Dermis blood vessel endothelial cell (primary cell): ENCODE data around the gene BRF1. TPM values are rescaled to one million over a fixed set of nuclear protein-coding genes. Genes with fewer than 3 reads are reported as not detected.

Experiments
- DNase-seq: peaks from one replicate; pipeline ENCODE4 v3.0.0; 2010
- total RNA-seq: library from RNA; depleted of rRNA; stranded (reverse); fragments of >200 nt; gene quantifications from 2 replicates; pipeline ENCODE4 v1.2.3, GENCODE V29; 2014

The BRF1 gene
- total RNA-seq, 1 donor from 2014 or later: 71.5 TPM

GRCh38 chr14:105257464-105257863 is 43.3 kb downstream of the BRF1 start:
- no peak for DNase-seq

GRCh38 chr14:105256292-105256960 is 44.4 kb downstream of the BRF1 start:
- DNase-seq: no peak

- DNase-seq: no peak
Observed at GRCh38 chr14:105255021-105255507, 45.7 kb downstream of the BRF1 start.

GRCh38 chr14:105253329-105253682 is 47.5 kb downstream of the BRF1 start:
- DNase-seq: no peak

GRCh38 chr14:105252552-105253328 is 48.1 kb downstream of the BRF1 start:
- no peak for DNase-seq

- DNase-seq: no peak
Observed at GRCh38 chr14:105251920-105252319, 48.9 kb downstream of the BRF1 start.

- no peak for DNase-seq
Observed at GRCh38 chr14:105250986-105251385, 49.8 kb downstream of the BRF1 start.

GRCh38 chr14:105250008-105250366 is 50.8 kb downstream of the BRF1 start:
- no peak for DNase-seq

- peak; percentile 51 for DNase-seq
Observed at GRCh38 chr14:105249182-105250007, 51.4 kb downstream of the BRF1 start.

GRCh38 chr14:105248368-105249181 is 52.2 kb downstream of the BRF1 start, which contains the start of gene BTBD6:
Gene BTBD6 (plus strand): TSS chr14:105248533. CDS start chr14:105248712, 179 bp downstream.
- peak; percentile 90 for DNase-seq

GRCh38 chr14:105247715-105248367 is 53.0 kb downstream of the BRF1 start:
- DNase-seq: no peak

GRCh38 chr14:105247026-105247425 is 53.8 kb downstream of the BRF1 start:
- DNase-seq: no peak

- DNase-seq: no peak
Observed at GRCh38 chr14:105244334-105244733, 56.5 kb downstream of the BRF1 start.

- DNase-seq: no peak
Observed at GRCh38 chr14:105241641-105242040, 59.2 kb downstream of the BRF1 start.

- DNase-seq: no peak
Observed at GRCh38 chr14:105240811-105241576, 59.8 kb downstream of the BRF1 start.

GRCh38 chr14:105229099-105229655 is 71.6 kb downstream of the BRF1 start:
- DNase-seq: no peak

- DNase-seq: no peak
Observed at GRCh38 chr14:105228562-105228961, 72.2 kb downstream of the BRF1 start.

GRCh38 chr14:105227346-105227745 is 73.5 kb downstream of the BRF1 start:
- DNase-seq: no peak

- no peak for DNase-seq
Observed at GRCh38 chr14:105226198-105226597, 74.6 kb downstream of the BRF1 start.

GRCh38 chr14:105224845-105225570 is 75.8 kb downstream of the BRF1 start:
- no peak for DNase-seq
